ENCODE results near the gene ZNF548. TPM values are rescaled to one million over a fixed set of nuclear protein-coding genes. Genes with fewer than 3 reads are reported as not detected.

Gene ZNF548
- polyA plus RNA-seq, 1 donor (not counting 4 experiments of a cell fraction or from before 2014, with no cell fraction given): 11.4 TPM

GRCh38 chr19:57437931-57438330 lies 48.3 kb downstream of the ZNF548 start:
- no peak for TF ChIP-seq EZH2 (IDR thresholded peaks at IDR 0.05; ENCODE audit: low read length)
- TF ChIP-seq, protein P1, sequence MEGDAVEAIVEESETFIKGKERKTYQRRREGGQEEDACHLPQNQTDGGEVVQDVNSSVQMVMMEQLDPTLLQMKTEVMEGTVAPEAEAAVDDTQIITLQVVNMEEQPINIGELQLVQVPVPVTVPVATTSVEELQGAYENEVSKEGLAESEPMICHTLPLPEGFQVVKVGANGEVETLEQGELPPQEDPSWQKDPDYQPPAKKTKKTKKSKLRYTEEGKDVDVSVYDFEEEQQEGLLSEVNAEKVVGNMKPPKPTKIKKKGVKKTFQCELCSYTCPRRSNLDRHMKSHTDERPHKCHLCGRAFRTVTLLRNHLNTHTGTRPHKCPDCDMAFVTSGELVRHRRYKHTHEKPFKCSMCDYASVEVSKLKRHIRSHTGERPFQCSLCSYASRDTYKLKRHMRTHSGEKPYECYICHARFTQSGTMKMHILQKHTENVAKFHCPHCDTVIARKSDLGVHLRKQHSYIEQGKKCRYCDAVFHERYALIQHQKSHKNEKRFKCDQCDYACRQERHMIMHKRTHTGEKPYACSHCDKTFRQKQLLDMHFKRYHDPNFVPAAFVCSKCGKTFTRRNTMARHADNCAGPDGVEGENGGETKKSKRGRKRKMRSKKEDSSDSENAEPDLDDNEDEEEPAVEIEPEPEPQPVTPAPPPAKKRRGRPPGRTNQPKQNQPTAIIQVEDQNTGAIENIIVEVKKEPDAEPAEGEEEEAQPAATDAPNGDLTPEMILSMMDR (optimal IDR thresholded peaks at IDR 0.05 in 1 of 3, IDR thresholded peaks at IDR 0.05 in 1 of 3, conservative IDR thresholded peaks at IDR 0.05 in 1 of 3; ENCODE audit: extremely low read depth in 1 of 3, insufficient read depth in 2 of 3, low read length in 3 of 3): no peak
- no peak for FAIRE-seq
- Histone ChIP-seq H3K9me1 (ENCODE audit: control insufficient read depth, extremely low read depth, insufficient read depth, low read length) (no peaks in the 10 kb centered on the region), H3K4me1 (ENCODE audit: control insufficient read depth, extremely low read depth, insufficient read depth, low read length) (peaks cover 4% of the 10 kb centered on the region), H3K27ac (ENCODE audit: control insufficient read depth, insufficient read depth, low read length) (no peak overlapping the region), H4K20me1 (ENCODE audit: control insufficient read depth, extremely low read depth, insufficient read depth, low read length) (no peaks in the 10 kb centered on the region), H3K4me3 (ENCODE audit: control insufficient read depth in 2 of 3, extremely low read depth in 1 of 3, insufficient read depth in 2 of 3, low read depth in 1 of 3, low read length in 3 of 3) (no peak overlapping the region), H3K9me3 (ENCODE audit: control insufficient read depth, low read depth, low read length) (no peaks in the 10 kb centered on the region), H3K9ac (ENCODE audit: control insufficient read depth, extremely low read depth, insufficient read depth, low read length) (no peak overlapping the region), H3K79me2 (ENCODE audit: control insufficient read depth, insufficient read depth, low read length) (peaks cover 66% of the 10 kb centered on the region), H3K27me3 (ENCODE audit: control insufficient read depth, extremely low read depth, insufficient read depth, low read length) (no peaks in the 10 kb centered on the region), H3K4me2 (ENCODE audit: control insufficient read depth, extremely low read depth, insufficient read depth, low read depth, low read length) (no peak overlapping the region), H3K36me3 (ENCODE audit: control insufficient read depth in 2 of 2, extremely low read depth in 1 of 2, insufficient read depth in 2 of 2, low read length in 2 of 2) (peaks cover 5 to 13% of the 10 kb centered on the region in 2 experiments), H2AFZ (ENCODE audit: control insufficient read depth, low read length) (no peak overlapping the region)
- no peak for DNase-seq (ENCODE audit: low read depth, low spot score)
- dilution Hi-C loops (cut with MboI; ENCODE audit: extremely low pct_ligation_motif_present, low sequenced_read_pairs): no loop called here

DNA sequence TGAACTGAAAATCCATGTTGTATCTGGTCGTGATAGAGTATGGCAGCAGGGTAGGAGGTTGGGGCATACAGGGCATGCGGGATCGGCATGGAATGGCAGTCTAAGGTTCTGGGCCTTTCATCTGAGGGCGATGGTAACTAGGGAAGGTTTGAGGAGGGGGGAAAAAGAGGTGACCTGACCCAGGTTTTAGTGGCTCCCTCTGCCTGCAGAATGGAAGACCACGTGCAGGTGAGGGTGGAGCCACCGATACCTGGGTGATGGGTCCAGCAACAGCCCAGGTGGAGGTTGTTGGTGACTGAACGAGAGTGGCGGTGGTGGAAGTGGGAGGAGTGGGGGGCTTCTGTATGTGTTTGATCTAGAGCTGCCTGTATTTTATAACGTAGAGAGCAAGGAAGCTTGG lies 49.3 kb downstream of the ZNF548 start:
- dilution Hi-C loops (cut with MboI; ENCODE audit: extremely low pct_ligation_motif_present, low sequenced_read_pairs): no loop called here
- no peak overlapping the region for H3K4me3 ChIP-seq (ENCODE audit: control insufficient read depth in 2 of 3, extremely low read depth in 1 of 3, insufficient read depth in 2 of 3, low read depth in 1 of 3, low read length in 3 of 3)
- no peak overlapping the region for H3K4me2 ChIP-seq (ENCODE audit: control insufficient read depth, extremely low read depth, insufficient read depth, low read depth, low read length)
- no peak for FAIRE-seq
- peaks cover 70% of the 10 kb centered on the region for H3K79me2 ChIP-seq (ENCODE audit: control insufficient read depth, insufficient read depth, low read length)
- TF ChIP-seq, protein P1 (optimal IDR thresholded peaks at IDR 0.05 in 1 of 3, IDR thresholded peaks at IDR 0.05 in 1 of 3, conservative IDR thresholded peaks at IDR 0.05 in 1 of 3; ENCODE audit: extremely low read depth in 1 of 3, insufficient read depth in 2 of 3, low read length in 3 of 3): no peak
- TF ChIP-seq EZH2 (IDR thresholded peaks at IDR 0.05; ENCODE audit: low read length): no peak
- H2AFZ ChIP-seq (ENCODE audit: control insufficient read depth, low read length): no peak overlapping the region
- DNase-seq (ENCODE audit: low read depth, low spot score): no peak
- no peaks in the 10 kb centered on the region for H3K9me1 ChIP-seq (ENCODE audit: control insufficient read depth, extremely low read depth, insufficient read depth, low read length)
- no peak overlapping the region for H3K9ac ChIP-seq (ENCODE audit: control insufficient read depth, extremely low read depth, insufficient read depth, low read length)
- H3K27ac ChIP-seq (ENCODE audit: control insufficient read depth, insufficient read depth, low read length): no peak overlapping the region
- peaks cover 11 to 19% of the 10 kb centered on the region in 2 experiments for H3K36me3 ChIP-seq (ENCODE audit: control insufficient read depth in 2 of 2, extremely low read depth in 1 of 2, insufficient read depth in 2 of 2, low read length in 2 of 2)
- H3K27me3 ChIP-seq (ENCODE audit: control insufficient read depth, extremely low read depth, insufficient read depth, low read length): no peaks in the 10 kb centered on the region
- peaks cover 4% of the 10 kb centered on the region for H3K4me1 ChIP-seq (ENCODE audit: control insufficient read depth, extremely low read depth, insufficient read depth, low read length)
- H4K20me1 ChIP-seq (ENCODE audit: control insufficient read depth, extremely low read depth, insufficient read depth, low read length): no peaks in the 10 kb centered on the region
- H3K9me3 ChIP-seq (ENCODE audit: control insufficient read depth, low read depth, low read length): peaks cover 2% of the 10 kb centered on the region
